ENCODE results near the gene HEATR5B. TPM values are rescaled to one million over a fixed set of nuclear protein-coding genes. Genes with fewer than 3 reads are reported as not detected.

Gene HEATR5B
- total and polyA plus RNA-seq, 2 of the 4 experiments (the other 2 are of a cell fraction), result 8.3 to 17.9 TPM

- no peak overlapping the region for H4K5ac ChIP-seq (ENCODE audit: low read depth, low read length)
- no TSS peak for BruUV-seq (replicated peaks)
- H3K4me3 ChIP-seq (ENCODE audit: insufficient read depth, low read depth, low read length), result no peak overlapping the region
- no peak overlapping the region for H2BK120ac ChIP-seq (ENCODE audit: low read depth, low read length)
- H2BK20ac ChIP-seq (ENCODE audit: low read depth, low read length), result no peak overlapping the region
- H3K9me3 ChIP-seq (ENCODE audit: control insufficient read depth, insufficient read depth, low read length), result no peaks in the 10 kb centered on the region
- no peaks in the 10 kb centered on the region for H4K20me1 ChIP-seq (ENCODE audit: insufficient read depth, low read length)
- no peak overlapping the region for H2AK5ac ChIP-seq (ENCODE audit: low read depth, low read length)
- H3K18ac ChIP-seq (ENCODE audit: low read depth, low read length), result no peak overlapping the region
- no peak overlapping the region for H3K14ac ChIP-seq (replicated peaks; ENCODE audit: low read depth, low read length)
- H2BK5ac ChIP-seq (ENCODE audit: low read depth, low read length, poor library complexity, severe bottlenecking), result no peak overlapping the region
- in situ Hi-C loops (cut with MboI; ENCODE audit: low sequenced_read_pairs), result no loop called here
- no peak overlapping the region for H2AK9ac ChIP-seq (replicated peaks; ENCODE audit: low read depth, low read length, poor library complexity)
- H2AFZ ChIP-seq (replicated peaks; ENCODE audit: low read length, poor library complexity), result no peak overlapping the region
- no peaks in the 10 kb centered on the region for H3K27me3 ChIP-seq (ENCODE audit: control insufficient read depth, insufficient read depth, low read length)
- DNase-seq (no peak), ATAC-seq (ENCODE audit: low read depth) (no peak)
- H3K27ac ChIP-seq (ENCODE audit: insufficient read depth, low read length), result no peak overlapping the region
- peaks cover 1% of the 10 kb centered on the region; the same call in 1 of the 2 replicates for H3K4me1 ChIP-seq (ENCODE audit: control insufficient read depth, insufficient read depth, low read length)
- dilution Hi-C loops (cut with HindIII; ENCODE audit: low sequenced_read_pairs, unreplicated experiment), result no loop called here
- CTCF ChIA-PET, result no interaction called here
- H3K56ac ChIP-seq (ENCODE audit: extremely low read depth, insufficient read depth, low read length), result no peak overlapping the region
- H3K9me1 ChIP-seq (ENCODE audit: insufficient read depth, low read length), result no peaks in the 10 kb centered on the region
- H3K23ac ChIP-seq (ENCODE audit: low read depth, low read length), result no peak overlapping the region
- POLR2A ChIA-PET (ENCODE audit: unreplicated experiment), result no interaction called here
- H3K36me3 ChIP-seq (ENCODE audit: control insufficient read depth, insufficient read depth, low read length), result peaks cover 4% of the 10 kb centered on the region
- TF ChIP-seq MAZ (IDR thresholded peaks at IDR 0.05; ENCODE audit: borderline replicate concordance, low read depth, low read length), result no peak
- TF ChIP-seq NFE2L2 (IDR thresholded peaks at IDR 0.05; ENCODE audit: low read depth, low read length), result no peak
- no peak for TF ChIP-seq CEBPB (IDR thresholded peaks at IDR 0.05; ENCODE audit: low read depth, low read length)
- TF ChIP-seq RFX5 (IDR thresholded peaks at IDR 0.05; ENCODE audit: low read depth, low read length), result no peak
- no peak overlapping the region for H4K8ac ChIP-seq (ENCODE audit: low read depth in 2 of 2, low read length in 2 of 2)
- peaks cover 18 to 51% of the 10 kb centered on the region in 2 experiments for H3K79me1 ChIP-seq (ENCODE audit: low read depth in 1 of 2, low read length in 2 of 2)
- no peak overlapping the region for H4K91ac ChIP-seq (ENCODE audit: insufficient read depth, low read depth, low read length)
- intact Hi-C loops (cut with micrococcal nuclease), result no loop called here
- H3K4ac ChIP-seq (ENCODE audit: low read depth, low read length), result no peak overlapping the region
- no peak overlapping the region for H2BK15ac ChIP-seq (ENCODE audit: low read depth, low read length)
- WGBS, 2 experiments (ENCODE audit: extremely low coverage in 2 of 2, insufficient read length in 1 of 2), result no CpG with 5 or more reads among the region's 3 CpGs
- H3K4me2 ChIP-seq (ENCODE audit: low read depth, low read length), result no peak overlapping the region
- H3K9ac ChIP-seq (ENCODE audit: low read depth, low read length), result no peak overlapping the region
These were observed 3.5 kb downstream of the HEATR5B start for GRCh38 chr2:37080689-37081088.
